ENCODE data around the gene INSYN2B.
"Not testable (repeated sequence)": the region's sequence is repeated elsewhere in the genome, so short reads cannot be mapped to it uniquely, and the experiment has no call there.

Gene INSYN2B

DNA sequence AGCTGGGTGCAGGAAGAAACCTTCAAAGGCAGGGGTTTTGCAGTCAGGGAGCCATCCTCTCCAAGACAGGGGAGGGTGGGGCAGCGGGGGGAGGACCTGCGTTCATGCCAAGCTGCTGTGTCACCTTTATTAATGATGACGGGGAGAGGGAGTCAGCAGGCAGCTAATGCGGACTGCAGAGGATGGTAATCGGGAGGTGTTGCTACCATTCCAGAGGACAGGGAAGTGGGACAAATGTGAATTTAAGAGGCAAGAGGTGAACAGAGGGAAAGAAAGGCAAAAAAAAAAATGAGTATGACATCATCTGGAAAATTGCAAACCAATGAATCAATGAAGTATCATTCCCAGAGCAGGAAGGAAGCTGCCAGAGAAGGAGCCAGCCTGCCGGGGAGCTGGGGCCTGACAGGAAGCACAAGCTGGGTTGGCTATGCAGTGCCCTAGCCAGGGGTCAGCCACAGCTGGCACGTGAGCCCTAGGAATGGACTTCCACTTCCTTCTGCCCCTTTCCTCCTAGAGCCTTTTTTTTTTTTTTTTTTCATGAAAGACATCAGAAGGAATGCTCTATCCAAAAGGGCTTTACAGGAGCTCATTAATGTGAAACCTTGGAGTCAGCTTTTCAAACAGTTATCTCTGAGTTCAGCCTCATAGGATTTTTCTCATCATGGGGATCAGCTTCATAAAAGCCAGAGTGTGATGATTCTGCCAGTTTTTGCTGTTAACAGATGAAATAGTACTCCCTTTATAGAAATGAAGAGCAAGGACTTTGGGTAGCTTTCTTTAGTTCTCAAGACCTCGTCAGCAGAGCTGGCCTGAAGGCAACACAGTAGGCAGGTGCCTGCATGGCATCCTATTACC lies 9.2 kb downstream of the INSYN2B start:
- no peak for DNase-seq

- DNase-seq = no peak
Observed at GRCh38 chr5:169970339-169970738, 10.0 kb downstream of the INSYN2B start.

DNA sequence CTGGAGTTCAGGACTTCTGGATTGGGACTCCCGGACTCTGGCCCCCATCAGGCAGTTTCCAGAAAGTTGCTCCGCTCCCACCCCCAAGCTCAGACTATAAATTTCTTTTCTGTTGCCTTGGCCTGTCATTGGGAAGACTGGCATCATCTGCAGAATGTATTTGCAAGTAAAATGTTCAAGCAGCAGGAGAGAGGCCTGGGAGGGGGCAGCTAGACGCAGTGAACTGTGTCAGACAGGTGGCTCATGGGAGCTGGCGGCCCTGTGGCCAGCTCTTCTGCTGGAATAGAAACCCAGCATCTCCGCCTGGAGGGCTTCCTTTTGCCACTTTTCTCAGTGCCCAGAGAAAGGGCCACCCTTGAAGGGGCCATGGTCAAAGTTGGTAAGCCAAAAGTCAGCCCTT lies 16.0 kb downstream of the INSYN2B start:
- no peak for DNase-seq

DNA sequence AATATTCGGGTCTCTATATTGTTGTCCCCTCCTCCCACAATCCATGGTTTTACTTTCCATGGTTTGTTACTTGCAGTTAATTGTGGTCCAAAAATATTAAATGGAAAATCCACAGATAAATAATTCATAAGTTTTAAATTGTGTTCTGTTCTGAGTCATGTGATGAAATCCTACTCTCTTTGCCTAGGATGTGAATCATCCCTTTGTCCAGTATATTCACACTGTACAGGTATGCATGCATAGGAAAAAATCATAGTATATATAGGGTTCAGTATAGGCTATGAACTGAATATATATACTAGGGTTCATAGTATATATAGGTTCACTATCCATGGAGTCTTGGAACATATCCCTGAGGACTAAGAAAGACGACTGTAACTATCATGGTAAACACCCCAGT lies 19.6 kb downstream of the INSYN2B start:
- DNase-seq = no peak

GRCh38 chr5:169958278-169958677 lies 22.0 kb downstream of the INSYN2B start:
- no peak for DNase-seq

- no peak for DNase-seq
Observed at GRCh38 chr5:169956756-169957155, 23.5 kb downstream of the INSYN2B start.

GRCh38 chr5:169956126-169956525 lies 24.2 kb downstream of the INSYN2B start:
- no peak for DNase-seq

DNA sequence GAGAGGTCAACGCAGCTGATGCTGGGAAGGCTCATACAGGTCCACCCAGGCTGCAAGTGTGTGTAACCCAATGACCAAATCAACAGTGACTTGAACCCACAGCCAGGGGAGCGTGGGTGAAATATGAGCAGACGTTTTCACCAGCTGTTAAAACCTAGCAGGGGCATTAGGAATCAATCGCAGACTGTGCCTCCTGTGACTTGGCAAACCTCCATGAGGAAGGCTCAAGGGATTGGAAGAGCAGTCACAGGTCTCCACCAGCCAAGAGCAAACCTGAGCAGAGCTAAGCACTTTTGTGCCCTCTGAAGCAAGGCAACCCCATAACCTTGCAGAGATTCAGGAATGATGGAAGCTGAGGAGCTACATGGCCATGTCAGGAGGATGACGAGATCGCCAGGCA lies 25.5 kb downstream of the INSYN2B start:
- DNase-seq = no peak

DNA sequence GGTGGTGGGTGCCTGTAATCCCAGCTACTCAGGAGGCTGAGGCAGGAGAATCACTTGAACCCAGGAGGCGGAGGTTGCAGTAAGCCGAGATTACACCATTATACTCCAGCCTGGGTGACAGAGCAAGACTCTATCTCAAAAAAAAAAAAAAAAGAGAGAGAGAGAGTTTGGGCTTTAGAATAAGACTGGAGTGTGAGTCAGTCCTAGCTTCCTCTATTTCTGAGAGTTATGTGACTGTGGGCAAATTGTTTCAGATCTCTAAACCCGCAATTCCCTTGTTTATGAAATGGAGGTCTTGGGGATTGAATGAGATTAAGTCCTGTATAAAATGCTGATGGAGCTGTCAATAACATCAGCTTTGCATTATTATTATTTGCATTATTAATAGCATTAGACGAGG lies 27.1 kb downstream of the INSYN2B start:
- not testable (repeated sequence) for DNase-seq

GRCh38 chr5:169950333-169950732 lies 30.0 kb downstream of the INSYN2B start:
- no peak for DNase-seq

DNA sequence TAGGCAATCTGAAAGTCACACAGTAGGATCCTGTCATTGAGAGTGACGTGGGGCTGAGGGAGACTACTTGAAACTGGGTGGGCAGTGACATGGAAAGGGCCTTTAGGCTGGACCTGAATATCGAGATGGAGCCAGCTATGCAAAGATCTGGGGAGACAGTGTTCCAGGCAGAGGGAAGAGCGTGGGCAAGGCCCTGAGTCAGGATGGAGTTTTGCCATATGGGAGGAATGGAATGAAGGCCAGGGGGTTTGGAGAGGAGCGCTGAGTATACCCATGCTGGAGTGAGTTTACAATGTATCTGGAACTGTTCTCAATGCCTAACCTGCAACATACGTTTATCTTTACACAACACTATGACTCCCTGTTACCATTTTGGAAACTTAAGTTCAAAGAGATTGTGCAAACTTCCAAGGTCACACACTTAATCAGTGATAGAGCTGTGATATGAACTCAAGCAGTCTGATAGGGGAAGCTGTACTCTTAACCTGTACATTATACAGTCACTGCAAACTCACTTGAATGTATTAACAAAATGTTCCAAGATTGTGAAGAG lies 33.5 kb downstream of the INSYN2B start:
- DNase-seq = no peak

DNA sequence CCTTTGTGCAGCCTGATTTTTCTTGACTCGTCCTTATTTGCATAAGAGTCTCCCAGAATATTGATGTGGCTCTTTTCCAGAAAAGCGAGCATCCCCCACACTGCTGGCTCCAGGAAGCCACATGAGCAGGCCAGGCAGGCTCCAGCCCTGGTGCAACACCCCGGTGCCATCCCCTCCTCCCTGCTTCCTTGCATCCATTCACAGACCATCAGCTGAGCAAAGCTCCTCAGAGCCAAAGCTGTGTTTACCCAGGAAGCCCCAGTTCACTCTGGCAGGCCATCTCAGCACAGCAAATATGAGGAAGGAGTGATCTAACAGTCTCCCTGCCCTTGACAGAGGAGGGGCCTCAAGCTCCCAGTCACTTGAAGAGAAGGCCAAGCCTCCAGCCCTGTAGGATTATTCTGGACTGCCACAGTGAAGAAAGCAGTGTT lies 34.4 kb downstream of the INSYN2B start:
- no peak for DNase-seq

DNA sequence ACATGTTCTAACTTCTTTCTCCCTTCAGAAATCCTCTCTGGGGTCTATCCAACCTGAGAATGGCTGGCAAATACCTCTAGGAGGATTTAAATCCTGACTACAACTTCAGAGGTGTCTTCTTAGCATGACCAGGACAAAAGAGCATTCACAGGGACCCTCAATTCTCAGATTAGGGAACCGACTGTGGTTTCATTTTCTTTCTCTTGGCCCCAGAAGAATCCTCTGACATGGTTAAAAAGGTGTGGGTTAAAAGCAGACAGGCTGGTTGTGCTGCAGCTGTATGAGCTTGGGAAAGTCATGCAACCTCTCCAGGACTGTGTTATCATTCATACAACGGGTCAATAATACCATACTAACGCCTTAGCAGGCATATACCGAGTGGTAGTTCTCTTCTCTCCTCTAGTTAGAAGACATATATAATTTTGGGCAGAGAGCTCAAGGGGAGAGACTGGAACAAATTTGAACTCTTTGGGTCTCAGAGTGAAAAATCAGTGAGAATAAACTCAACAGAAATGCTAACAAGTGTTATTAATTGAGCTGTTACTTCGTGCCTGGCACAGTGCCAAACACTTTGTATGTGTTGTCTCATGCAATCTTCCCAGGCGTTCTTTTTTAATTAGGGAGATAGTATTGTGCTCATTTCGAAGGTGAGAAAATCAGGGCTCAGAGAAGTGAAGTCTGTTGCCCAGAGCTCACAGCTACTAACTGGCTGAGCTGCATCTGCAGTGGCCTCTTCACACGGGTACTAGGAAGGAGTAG lies 35.2 kb downstream of the INSYN2B start:
- no peak for DNase-seq

DNA sequence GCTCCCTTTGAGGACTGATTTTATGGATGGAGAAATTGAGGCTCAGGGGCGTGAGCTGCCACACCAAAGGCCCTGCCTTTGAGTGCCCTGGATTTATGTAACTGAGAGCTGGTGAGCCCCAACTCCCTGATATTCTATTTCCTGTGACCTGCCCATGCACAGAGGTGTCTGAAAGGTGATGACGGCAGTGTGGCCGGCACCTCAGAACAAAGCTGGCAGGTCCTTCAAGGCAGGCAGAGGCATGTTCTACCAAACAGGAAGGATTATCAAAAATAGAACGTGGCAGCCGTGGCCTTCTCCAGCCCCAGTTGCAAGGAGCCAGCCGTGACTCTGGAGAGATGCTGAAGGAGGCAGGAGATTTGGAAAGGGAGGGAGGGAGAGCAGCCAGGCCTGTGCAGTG lies 36.2 kb downstream of the INSYN2B start:
- DNase-seq = no peak

GRCh38 chr5:169943026-169943425 lies 37.3 kb downstream of the INSYN2B start:
- DNase-seq = no peak

DNA sequence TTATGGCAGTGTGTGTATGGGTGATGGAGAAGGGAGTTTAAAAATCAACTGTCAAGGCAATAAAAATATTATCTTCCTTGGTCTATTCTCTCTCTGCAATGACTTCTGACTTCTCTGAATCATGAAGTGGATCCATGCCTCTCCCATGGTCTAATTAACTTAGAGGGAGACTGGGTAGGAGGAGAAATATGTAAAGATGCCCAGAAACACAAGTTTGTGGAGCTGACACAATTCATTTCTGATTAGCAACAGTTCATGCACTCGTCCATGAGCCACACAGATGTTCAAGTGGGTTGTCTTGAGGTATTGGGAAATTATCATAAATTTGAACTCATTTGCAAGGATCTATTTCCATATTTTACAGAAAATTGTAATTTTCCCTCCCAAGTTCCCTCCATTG lies 38.1 kb downstream of the INSYN2B start:
- DNase-seq = no peak

- no peak for DNase-seq
Observed at GRCh38 chr5:169941542-169941941, 38.8 kb downstream of the INSYN2B start.

GRCh38 chr5:169939731-169940130 lies 40.6 kb downstream of the INSYN2B start:
- DNase-seq = no peak

DNA sequence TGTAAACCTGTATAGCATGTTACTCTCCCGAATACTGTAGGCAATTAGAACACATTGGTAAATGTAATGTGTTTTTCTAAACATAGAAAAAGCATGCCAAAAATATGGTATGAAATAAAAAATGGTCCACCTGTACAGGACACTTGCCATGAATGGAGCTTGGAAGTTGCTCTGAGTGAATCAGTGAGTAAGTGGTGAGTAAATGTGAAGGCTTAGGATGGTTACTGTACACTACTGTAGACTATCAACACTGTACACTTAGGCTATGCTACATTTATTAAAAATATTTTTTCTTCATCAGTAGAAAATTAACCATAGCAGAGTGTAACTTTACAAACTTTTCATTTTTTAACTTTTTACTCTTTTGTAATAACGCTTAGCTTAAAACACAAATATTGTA lies 41.9 kb downstream of the INSYN2B start:
- DNase-seq = no peak

- no peak for DNase-seq
Observed at GRCh38 chr5:169935762-169936161, 44.5 kb downstream of the INSYN2B start.

DNA sequence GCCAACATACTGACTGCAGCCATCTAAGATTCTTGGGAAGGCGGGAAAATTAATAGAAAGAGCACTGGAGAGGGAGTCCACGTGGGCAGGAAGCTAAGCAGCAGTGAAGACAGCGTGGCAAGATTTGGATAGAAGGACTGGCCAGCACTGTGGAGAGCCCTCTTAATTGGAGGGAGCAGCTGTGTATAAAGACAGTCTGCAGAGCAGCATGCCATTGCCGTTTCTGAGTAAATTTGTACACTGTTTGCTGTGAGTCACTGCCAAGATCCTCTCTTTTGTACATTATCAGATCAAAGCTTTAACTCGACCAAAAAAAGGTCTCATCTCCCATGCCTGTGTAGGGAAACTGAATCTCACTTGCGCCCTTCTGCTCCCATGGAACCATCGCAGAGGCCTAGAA lies 45.3 kb downstream of the INSYN2B start:
- no peak for DNase-seq

- no peak for DNase-seq
Observed at GRCh38 chr5:169933616-169934015, 46.7 kb downstream of the INSYN2B start.

DNA sequence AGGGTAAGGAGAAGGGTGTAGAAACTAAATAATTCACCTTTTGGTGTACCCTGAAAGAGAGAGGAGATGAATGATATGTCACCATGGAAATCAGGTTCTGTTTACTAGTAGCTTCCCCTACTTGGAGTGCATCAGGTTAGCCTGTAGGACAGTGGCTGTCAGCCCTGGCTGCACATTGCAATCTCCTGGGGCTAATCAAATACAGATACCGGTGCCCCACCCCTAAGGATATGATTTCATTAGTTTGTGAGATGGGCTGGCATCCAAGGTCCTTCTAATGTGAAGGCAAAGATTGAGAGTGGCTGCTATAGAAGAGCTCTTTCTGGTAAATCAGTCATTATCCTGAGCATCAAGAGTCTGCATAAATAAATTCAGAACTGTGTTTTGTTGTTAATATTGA lies 47.2 kb downstream of the INSYN2B start:
- DNase-seq = no peak

GRCh38 chr5:169923988-169924387 lies 56.3 kb downstream of the INSYN2B start:
- DNase-seq = no peak

Measured in CD4-positive, alpha-beta T cell treated with Interleukin-17A for 1 hour (primary cell).